ENCODE data around the gene ZBTB39. TPM values are rescaled to one million over a fixed set of nuclear protein-coding genes. Genes with fewer than 3 reads are reported as not detected.
"Not testable (repeated sequence)": the region's sequence is repeated elsewhere in the genome, so short reads cannot be mapped to it uniquely, and the experiment has no call there.

Gene ZBTB39
- total RNA-seq, 1 experiment from 2014 or later: 5.8 TPM

DNA sequence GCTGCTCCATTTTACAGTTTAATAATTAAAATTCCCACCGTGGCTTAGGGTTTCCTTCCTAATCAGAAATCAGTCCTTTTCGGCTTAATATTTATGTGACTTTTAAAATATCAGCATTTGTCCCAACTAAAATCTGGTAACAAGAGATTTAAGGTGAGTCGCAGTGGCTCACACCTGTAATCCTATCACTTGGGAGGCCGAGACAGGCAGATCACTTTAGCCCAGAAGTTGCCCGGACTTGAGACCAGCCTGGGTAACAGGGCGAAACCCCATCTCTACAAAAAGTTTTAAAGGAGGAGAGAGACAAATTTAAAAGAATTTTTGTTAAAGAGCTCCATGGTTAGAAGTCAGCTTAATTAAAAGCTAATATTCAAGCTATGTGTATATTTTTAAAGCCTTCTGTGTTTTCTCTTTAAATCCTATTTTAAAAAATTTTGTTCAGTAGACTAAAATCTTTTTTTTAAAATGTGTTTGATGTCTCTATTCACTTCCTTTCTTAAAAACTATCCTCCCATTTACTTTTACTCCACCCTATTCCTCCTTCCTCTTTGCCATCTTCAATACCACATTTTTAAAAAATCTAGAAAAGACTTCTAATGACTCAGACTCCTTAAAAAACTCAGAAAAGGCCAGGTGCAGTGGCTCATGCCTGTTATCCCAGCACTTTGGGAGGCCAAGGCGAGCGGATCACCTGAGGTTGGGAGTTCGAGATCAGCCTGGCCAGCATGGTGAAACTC lies 13.8 kb upstream of the ZBTB39 start:
- intact Hi-C loops (cut with micrococcal nuclease; ENCODE audit: unreplicated experiment) (no loop called here), in situ Hi-C loops (cut with HindIII; ENCODE audit: low pct_unique_long_range_greater_than_20kb, low sequenced_read_pairs) (no loop called here)
- CTCF ChIA-PET: no interaction called here
- Histone ChIP-seq H3K36me3 (ENCODE audit: control insufficient read depth, insufficient read depth, low read length) (no peaks in the 10 kb centered on the region), H3K4me3 (ENCODE audit: low read depth in 2 of 2, low read length in 2 of 2) (no peak overlapping the region), H3K9me3 (ENCODE audit: control insufficient read depth, insufficient read depth, low read depth, low read length) (no peaks in the 10 kb centered on the region), H3K4me1 (ENCODE audit: control insufficient read depth, insufficient read depth, low read length) (no peaks in the 10 kb centered on the region), H3K27ac (ENCODE audit: low read length) (no peak overlapping the region), H3K27me3 (ENCODE audit: control insufficient read depth, insufficient read depth, low read length) (peaks cover 3% of the 10 kb centered on the region)
- no TSS peak for BruUV-seq (replicated peaks)
- POLR2A ChIA-PET: no interaction called here
- TF ChIP-seq TCF7L2 (IDR thresholded peaks at IDR 0.05; ENCODE audit: low read depth, low read length) (no peak), SIN3A (IDR thresholded peaks at IDR 0.05; ENCODE audit: borderline replicate concordance, insufficient read depth, low read depth, low read length) (no peak), POLR2AphosphoS5 (IDR thresholded peaks at IDR 0.05; ENCODE audit: low read depth, low read length) (no peak)
- TF ChIP-seq, protein P1, sequence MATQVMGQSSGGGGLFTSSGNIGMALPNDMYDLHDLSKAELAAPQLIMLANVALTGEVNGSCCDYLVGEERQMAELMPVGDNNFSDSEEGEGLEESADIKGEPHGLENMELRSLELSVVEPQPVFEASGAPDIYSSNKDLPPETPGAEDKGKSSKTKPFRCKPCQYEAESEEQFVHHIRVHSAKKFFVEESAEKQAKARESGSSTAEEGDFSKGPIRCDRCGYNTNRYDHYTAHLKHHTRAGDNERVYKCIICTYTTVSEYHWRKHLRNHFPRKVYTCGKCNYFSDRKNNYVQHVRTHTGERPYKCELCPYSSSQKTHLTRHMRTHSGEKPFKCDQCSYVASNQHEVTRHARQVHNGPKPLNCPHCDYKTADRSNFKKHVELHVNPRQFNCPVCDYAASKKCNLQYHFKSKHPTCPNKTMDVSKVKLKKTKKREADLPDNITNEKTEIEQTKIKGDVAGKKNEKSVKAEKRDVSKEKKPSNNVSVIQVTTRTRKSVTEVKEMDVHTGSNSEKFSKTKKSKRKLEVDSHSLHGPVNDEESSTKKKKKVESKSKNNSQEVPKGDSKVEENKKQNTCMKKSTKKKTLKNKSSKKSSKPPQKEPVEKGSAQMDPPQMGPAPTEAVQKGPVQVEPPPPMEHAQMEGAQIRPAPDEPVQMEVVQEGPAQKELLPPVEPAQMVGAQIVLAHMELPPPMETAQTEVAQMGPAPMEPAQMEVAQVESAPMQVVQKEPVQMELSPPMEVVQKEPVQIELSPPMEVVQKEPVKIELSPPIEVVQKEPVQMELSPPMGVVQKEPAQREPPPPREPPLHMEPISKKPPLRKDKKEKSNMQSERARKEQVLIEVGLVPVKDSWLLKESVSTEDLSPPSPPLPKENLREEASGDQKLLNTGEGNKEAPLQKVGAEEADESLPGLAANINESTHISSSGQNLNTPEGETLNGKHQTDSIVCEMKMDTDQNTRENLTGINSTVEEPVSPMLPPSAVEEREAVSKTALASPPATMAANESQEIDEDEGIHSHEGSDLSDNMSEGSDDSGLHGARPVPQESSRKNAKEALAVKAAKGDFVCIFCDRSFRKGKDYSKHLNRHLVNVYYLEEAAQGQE (IDR thresholded peaks at IDR 0.05; ENCODE audit: insufficient read depth in 1 of 2, low read depth in 2 of 2, low read length in 1 of 2): no peak
- TF ChIP-seq, protein P2, sequence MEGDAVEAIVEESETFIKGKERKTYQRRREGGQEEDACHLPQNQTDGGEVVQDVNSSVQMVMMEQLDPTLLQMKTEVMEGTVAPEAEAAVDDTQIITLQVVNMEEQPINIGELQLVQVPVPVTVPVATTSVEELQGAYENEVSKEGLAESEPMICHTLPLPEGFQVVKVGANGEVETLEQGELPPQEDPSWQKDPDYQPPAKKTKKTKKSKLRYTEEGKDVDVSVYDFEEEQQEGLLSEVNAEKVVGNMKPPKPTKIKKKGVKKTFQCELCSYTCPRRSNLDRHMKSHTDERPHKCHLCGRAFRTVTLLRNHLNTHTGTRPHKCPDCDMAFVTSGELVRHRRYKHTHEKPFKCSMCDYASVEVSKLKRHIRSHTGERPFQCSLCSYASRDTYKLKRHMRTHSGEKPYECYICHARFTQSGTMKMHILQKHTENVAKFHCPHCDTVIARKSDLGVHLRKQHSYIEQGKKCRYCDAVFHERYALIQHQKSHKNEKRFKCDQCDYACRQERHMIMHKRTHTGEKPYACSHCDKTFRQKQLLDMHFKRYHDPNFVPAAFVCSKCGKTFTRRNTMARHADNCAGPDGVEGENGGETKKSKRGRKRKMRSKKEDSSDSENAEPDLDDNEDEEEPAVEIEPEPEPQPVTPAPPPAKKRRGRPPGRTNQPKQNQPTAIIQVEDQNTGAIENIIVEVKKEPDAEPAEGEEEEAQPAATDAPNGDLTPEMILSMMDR (IDR thresholded peaks at IDR 0.05): no peak
- ATAC-seq: no peak
- DNase-seq (ENCODE audit: low read depth, low spot score): no peak

DNA sequence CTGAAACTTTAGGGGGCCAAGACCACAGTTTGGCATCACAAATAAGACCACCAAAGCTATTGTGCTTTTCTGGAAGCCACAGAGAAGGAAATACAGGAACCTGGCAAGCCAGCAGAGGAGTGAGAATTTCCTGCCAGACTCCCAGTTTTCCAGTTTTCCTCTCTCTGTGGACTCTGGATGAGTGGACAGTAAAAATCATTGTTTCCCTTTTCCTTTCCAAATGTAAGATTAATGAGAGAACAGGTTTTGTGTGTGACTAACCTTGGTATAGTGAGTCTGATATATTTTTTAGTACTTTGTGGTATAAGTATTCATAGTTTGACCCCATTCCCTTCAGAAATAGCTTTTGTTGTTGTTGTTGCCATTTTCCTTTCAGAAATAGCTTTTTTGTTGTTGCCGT lies 12.6 kb upstream of the ZBTB39 start:
- in situ Hi-C loops (cut with HindIII; ENCODE audit: low pct_unique_long_range_greater_than_20kb, low sequenced_read_pairs) (no loop called here), intact Hi-C loops (cut with micrococcal nuclease; ENCODE audit: unreplicated experiment) (no loop called here)
- BruUV-seq (replicated peaks): no TSS peak
- no peak for TF ChIP-seq POLR2AphosphoS5 (IDR thresholded peaks at IDR 0.05; ENCODE audit: low read depth, low read length)
- TF ChIP-seq, protein P1 (IDR thresholded peaks at IDR 0.05; ENCODE audit: insufficient read depth in 1 of 2, low read depth in 2 of 2, low read length in 1 of 2): no peak
- no peak for TF ChIP-seq TCF7L2 (IDR thresholded peaks at IDR 0.05; ENCODE audit: low read depth, low read length)
- no peak for TF ChIP-seq SIN3A (IDR thresholded peaks at IDR 0.05; ENCODE audit: borderline replicate concordance, insufficient read depth, low read depth, low read length)
- TF ChIP-seq, protein P2 (IDR thresholded peaks at IDR 0.05): no peak
- no peak overlapping the region for H3K4me3 ChIP-seq (ENCODE audit: low read depth in 2 of 2, low read length in 2 of 2)
- no peaks in the 10 kb centered on the region for H3K36me3 ChIP-seq (ENCODE audit: control insufficient read depth, insufficient read depth, low read length)
- H3K27me3 ChIP-seq (ENCODE audit: control insufficient read depth, insufficient read depth, low read length): peaks cover 14% of the 10 kb centered on the region
- no peaks in the 10 kb centered on the region for H3K9me3 ChIP-seq (ENCODE audit: control insufficient read depth, insufficient read depth, low read depth, low read length)
- ChIA-PET POLR2A (no interaction called here), CTCF (no interaction called here)
- no peaks in the 10 kb centered on the region for H3K4me1 ChIP-seq (ENCODE audit: control insufficient read depth, insufficient read depth, low read length)
- ATAC-seq (no peak), DNase-seq (ENCODE audit: low read depth, low spot score) (no peak)
- H3K27ac ChIP-seq (ENCODE audit: low read length): no peak overlapping the region

DNA sequence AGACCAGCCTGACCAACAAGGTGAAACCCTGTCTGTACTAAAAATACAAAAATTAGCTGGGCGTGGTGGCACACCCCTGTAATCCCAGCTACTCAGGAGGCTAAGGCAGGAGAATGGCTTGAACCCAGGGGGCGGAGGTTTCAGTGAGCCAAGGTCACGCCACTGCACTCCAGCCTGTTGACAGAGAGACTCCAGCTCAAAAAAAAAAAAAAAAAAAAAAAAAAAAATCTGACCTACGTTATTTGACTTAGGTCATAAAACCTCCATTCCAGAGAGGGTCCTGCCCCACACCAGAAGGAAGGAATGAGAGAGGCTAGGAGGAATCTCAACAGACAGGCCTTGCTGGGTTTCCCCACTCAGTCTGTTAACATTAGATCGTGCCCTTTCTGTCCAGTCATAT lies 12.0 kb upstream of the ZBTB39 start:
- ATAC-seq; H3K4me1 ChIP-seq (ENCODE audit: control insufficient read depth, insufficient read depth, low read length); H3K36me3 ChIP-seq (ENCODE audit: control insufficient read depth, insufficient read depth, low read length); DNase-seq (ENCODE audit: low read depth, low spot score); H3K4me3 ChIP-seq (ENCODE audit: low read depth in 2 of 2, low read length in 2 of 2); H3K27ac ChIP-seq (ENCODE audit: low read length); in situ Hi-C loops (cut with HindIII; ENCODE audit: low pct_unique_long_range_greater_than_20kb, low sequenced_read_pairs); BruUV-seq (replicated peaks); H3K9me3 ChIP-seq (ENCODE audit: control insufficient read depth, insufficient read depth, low read depth, low read length); intact Hi-C loops (cut with micrococcal nuclease; ENCODE audit: unreplicated experiment): not testable (repeated sequence)
- POLR2A ChIA-PET: interaction anchor here (0.6 kb wide), 2 partner anchors 43 to 93 kb away, joined by 3 to 8 read pairs; partner anchors contain the start of gene STAT6
- H3K27me3 ChIP-seq (ENCODE audit: control insufficient read depth, insufficient read depth, low read length): peaks cover 14% of the 10 kb centered on the region
- CTCF ChIA-PET: interaction anchor here (0.6 to 0.7 kb wide), 2 partner anchors 33 to 638 kb away, joined by 7 to 8 read pairs; no protein-coding TSS in a partner anchor
